Osteocyte (in vitro differentiated cells): ENCODE results near the gene ARHGAP20. TPM values are rescaled to one million over a fixed set of nuclear protein-coding genes. Genes with fewer than 3 reads are reported as not detected.
"Not testable (repeated sequence)": the region's sequence is repeated elsewhere in the genome, so short reads cannot be mapped to it uniquely, and the experiment has no call there.

Experiments
- DNase-seq: peaks from one replicate; pipeline ENCODE4 v3.0.0; 2021; ENCODE audit warnings: mixed read lengths; ENCODE audit not compliant: unreplicated experiment; ENCODE audit errors: extremely low spot score
- H3K27ac Mint-ChIP-seq: one replicate; pipeline ENCODE4 v1.8.0; 2021; ENCODE audit warnings: mild to moderate bottlenecking, mixed read lengths; ENCODE audit not compliant: unreplicated experiment
- H3K27me3 Mint-ChIP-seq: one replicate; pipeline ENCODE4 v1.8.0; 2021; ENCODE audit warnings: mixed read lengths; ENCODE audit not compliant: unreplicated experiment
- H3K36me3 Mint-ChIP-seq: one replicate; pipeline ENCODE4 v1.8.0; 2021; ENCODE audit warnings: mixed read lengths; ENCODE audit not compliant: unreplicated experiment
- H3K4me1 Mint-ChIP-seq: one replicate; pipeline ENCODE4 v1.8.0; 2021; ENCODE audit warnings: mixed read lengths; ENCODE audit not compliant: unreplicated experiment
- H3K4me3 Mint-ChIP-seq: one replicate; pipeline ENCODE4 v1.8.0; 2021; ENCODE audit warnings: mild to moderate bottlenecking, moderate library complexity, mixed read lengths; ENCODE audit not compliant: unreplicated experiment
- H3K9me3 Mint-ChIP-seq: one replicate; pipeline ENCODE4 v1.8.0; 2021; ENCODE audit warnings: mixed read lengths; ENCODE audit not compliant: unreplicated experiment
- CTCF ChIP-seq: fragments of 200-600 bp; sonication (generic); IDR thresholded peaks from 2 replicates; pipeline ENCODE4 v1.5.0; 2021; ENCODE audit warnings: antibody characterized with exemption, mild to moderate bottlenecking, moderate library complexity
- total RNA-seq: library from RNA; stranded (reverse); gene quantifications from 2 replicates; pipeline ENCODE4 v1.2.1, GENCODE V29; 2021

Gene ARHGAP20
- total RNA-seq, 1 donor from 2014 or later, result 1.0 TPM

GRCh38 chr11:110645253-110645652, 67.0 kb downstream of the ARHGAP20 start:
- no peak for DNase-seq
- Mint-ChIP-seq H3K4me3 (no peak overlapping the region), H3K27me3 (peaks cover 2% of the 10 kb centered on the region), H3K4me1 (no peaks in the 10 kb centered on the region), H3K36me3 (no peaks in the 10 kb centered on the region), H3K9me3 (no peaks in the 10 kb centered on the region), H3K27ac (no peak overlapping the region)
- TF ChIP-seq CTCF, result no peak

DNA sequence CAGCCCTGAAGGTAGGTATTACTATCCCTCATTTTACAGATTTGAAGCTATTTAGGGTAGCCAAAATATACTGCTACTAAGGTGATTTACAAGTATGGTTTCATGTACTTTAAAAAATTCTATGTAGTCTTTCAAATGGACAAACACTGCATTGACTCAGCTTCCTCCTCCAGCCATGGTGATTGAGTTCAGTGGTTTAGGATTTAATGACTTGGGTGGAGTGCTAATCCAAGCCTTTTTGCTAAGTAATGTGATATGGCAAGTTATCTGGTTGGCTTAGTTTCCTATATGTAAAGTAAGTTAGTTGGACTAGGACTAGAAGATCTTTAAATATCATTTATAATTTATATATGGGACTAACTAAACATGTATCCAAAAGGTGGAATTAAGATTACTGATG, 77.9 kb downstream of the ARHGAP20 start:
- Mint-ChIP-seq H3K9me3 (no peaks in the 10 kb centered on the region), H3K36me3 (no peaks in the 10 kb centered on the region), H3K27me3 (peaks cover 4% of the 10 kb centered on the region), H3K4me1 (no peaks in the 10 kb centered on the region), H3K4me3 (no peak overlapping the region), H3K27ac (no peak overlapping the region)
- no peak for TF ChIP-seq CTCF
- no peak for DNase-seq

DNA sequence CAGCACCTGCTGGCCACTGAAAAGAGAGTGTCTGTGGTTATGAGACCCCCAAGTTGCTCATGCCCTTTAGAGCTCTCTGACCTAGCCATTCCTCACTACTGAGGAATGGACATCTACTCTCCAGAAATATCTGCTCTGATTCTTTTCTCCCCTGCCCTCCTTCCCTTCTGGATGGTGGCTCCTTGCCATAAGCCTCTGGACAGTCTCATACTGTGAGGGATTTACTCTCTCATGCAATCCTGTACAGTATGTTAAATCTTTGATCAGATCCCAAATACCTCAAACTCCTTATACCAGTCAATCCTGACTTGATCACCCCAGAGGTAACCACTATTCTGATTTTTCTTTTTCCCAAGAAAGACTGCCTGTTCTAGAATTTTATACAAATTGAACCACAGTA, 80.7 kb downstream of the ARHGAP20 start:
- no peak for DNase-seq
- no peaks in the 10 kb centered on the region for H3K9me3 Mint-ChIP-seq
- H3K4me1 Mint-ChIP-seq, result no peaks in the 10 kb centered on the region

GRCh38 chr11:110629594-110629993, 82.6 kb downstream of the ARHGAP20 start:
- no peak overlapping the region for H3K4me3 Mint-ChIP-seq
- DNase-seq, result no peak
- H3K9me3 Mint-ChIP-seq, result no peaks in the 10 kb centered on the region
- H3K27ac Mint-ChIP-seq, result no peak overlapping the region
- no peak for TF ChIP-seq CTCF
- peaks cover 4% of the 10 kb centered on the region for H3K27me3 Mint-ChIP-seq
- H3K4me1 Mint-ChIP-seq, result no peaks in the 10 kb centered on the region
- no peaks in the 10 kb centered on the region for H3K36me3 Mint-ChIP-seq

More for the DNA sequence above, 80.7 kb downstream of the ARHGAP20 start:
- no peak overlapping the region for H3K27ac Mint-ChIP-seq
- no peak overlapping the region for H3K4me3 Mint-ChIP-seq
- TF ChIP-seq CTCF, result no peak
- peaks cover 4% of the 10 kb centered on the region for H3K27me3 Mint-ChIP-seq
- no peaks in the 10 kb centered on the region for H3K36me3 Mint-ChIP-seq

- Mint-ChIP-seq H3K27me3 (no peaks in the 10 kb centered on the region), H3K4me3 (no peak overlapping the region), H3K9me3 (no peaks in the 10 kb centered on the region), H3K27ac (no peak overlapping the region), H3K4me1 (no peaks in the 10 kb centered on the region), H3K36me3 (no peaks in the 10 kb centered on the region)
- no peak for DNase-seq
- no peak for TF ChIP-seq CTCF
These were observed 90.4 kb downstream of the ARHGAP20 start for GRCh38 chr11:110621826-110622225.

DNA sequence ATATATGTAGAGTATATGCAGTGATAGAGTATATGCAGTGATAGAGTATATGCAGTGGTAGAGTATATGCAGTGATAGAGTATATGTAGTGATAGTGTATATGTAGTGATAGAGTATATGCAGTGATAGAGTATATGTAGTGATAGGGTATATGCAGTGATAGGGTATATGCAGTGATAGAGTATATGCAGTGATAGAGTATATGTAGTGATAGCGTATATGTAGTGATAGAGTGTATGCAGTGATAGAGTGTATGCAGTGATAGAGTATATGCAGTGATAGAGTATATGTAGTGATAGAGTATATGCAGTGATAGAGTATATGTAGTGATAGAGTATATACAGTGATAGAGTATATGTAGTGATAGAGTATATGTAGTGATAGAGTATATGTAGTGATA, 92.9 kb downstream of the ARHGAP20 start:
- H3K27ac Mint-ChIP-seq, H3K27me3 Mint-ChIP-seq, H3K4me1 Mint-ChIP-seq, H3K9me3 Mint-ChIP-seq, DNase-seq, H3K36me3 Mint-ChIP-seq, H3K4me3 Mint-ChIP-seq: not testable (repeated sequence)
